ENCODE results near the gene RAB42. TPM values are rescaled to one million over a fixed set of nuclear protein-coding genes. Genes with fewer than 3 reads are reported as not detected.

Gene RAB42
- total RNA-seq, 1 donor from 2014 or later, result 0.34 TPM

DNA sequence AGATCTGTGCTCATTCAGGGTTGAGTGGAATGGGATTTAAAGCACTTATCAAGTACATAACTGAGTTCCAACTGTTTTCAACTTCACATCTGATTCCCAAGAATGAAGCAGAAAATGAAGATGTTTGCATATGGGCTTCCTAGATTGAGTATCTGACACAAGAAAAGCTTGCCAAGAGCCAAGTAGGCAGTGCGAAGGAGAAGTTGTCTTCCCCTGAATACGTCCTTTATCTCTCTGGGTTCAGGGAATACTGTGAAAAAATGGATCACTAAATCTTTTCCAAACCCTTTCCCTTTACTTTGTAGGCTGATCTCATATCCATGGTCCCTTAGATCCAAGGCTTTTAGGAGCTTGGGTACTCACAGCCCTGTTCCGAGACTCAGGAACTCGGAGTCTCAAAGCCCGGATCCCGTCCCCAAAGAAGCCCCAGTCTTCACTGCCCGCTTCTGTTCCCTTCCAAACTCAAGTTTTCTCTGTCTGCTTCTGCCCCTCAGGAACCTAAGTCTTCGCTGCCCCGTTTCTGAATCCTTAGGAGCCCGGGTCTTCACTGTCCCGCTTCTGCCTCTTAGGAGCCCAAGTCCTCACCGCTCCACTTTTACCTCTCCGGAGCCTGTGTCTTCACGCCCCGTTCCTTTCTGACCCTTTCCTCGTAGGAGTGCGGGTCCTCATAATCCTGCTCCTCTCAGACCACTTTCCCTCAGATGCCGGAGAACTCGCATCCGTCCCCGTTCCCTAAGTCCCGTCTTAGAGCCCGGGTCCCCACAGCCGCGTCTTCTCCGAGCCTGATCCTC is 50.2 kb downstream of the RAB42 start:
- Mint-ChIP-seq H3K27me3 (ENCODE audit: low read depth) (no peaks in the 10 kb centered on the region), H3K4me1 (ENCODE audit: low read depth) (peaks cover 33% of the 10 kb centered on the region), H3K9me3 (no peaks in the 10 kb centered on the region), H3K4me3 (ENCODE audit: low read depth) (peak overlapping the region; percentile 99), H3K27ac (peak overlapping the region; percentile 97), H3K36me3 (ENCODE audit: low read depth) (peaks cover 9% of the 10 kb centered on the region)
- DNase-seq (ENCODE audit: low spot score), result no peak
- intact Hi-C loops (cut with micrococcal nuclease), result loop anchor here (2.0 to 5.0 kb wide), 3 partner anchors 245 to 539 kb away; partner anchors contain the start of genes PHACTR4 and SRSF4

DNA sequence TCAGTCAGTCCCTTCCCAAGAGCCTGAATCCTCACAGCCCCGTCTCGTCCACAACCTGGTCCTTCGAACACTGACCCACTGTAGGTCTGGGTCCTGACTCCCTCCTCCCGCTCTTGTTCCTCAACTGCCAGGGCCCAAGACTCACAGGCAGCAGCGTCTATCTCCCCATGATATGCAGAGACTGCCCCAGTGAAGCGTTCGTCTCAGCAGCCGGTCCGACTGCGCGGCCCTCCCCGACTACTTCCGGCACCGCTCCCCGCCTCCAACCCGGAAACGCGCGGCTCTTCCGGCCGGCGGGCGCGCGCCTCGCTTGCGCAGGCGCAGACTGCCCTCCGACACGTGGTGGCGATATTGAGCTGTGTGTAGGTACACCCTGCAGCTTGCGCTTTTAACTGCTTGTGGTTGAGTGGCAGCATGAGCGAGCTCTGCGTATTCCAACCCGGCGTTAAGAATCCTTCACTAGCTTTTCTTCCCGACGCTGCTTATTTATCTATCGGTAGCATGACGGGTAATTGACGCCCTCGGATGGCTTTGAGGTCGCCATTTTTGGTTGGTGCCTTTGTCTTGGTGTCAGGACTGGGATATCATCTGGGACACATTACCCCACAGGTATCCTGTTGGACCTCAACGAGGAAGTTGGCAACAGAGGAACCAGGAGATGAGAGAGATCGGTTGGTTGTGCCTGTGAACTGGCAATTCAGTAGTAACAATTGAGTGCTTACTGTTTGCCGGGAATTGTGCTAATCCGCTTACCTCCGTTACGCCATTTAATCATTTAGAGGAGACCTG is 51.0 kb downstream of the RAB42 start, which contains the start of gene TAF12:
TAF12 (minus strand) TSS at position 221 of the 789 bp plus-strand sequence. CDS start 20,986 bp downstream, outside the sequence.
- Mint-ChIP-seq H3K4me3 (ENCODE audit: low read depth) (peak within 1 kb of the TSS; percentile 99), H3K36me3 (ENCODE audit: low read depth) (peaks cover 9% of the 10 kb centered on the region), H3K4me1 (ENCODE audit: low read depth) (peaks cover 37% of the 10 kb centered on the region), H3K9me3 (no peaks in the 10 kb centered on the region), H3K27me3 (ENCODE audit: low read depth) (no peaks in the 10 kb centered on the region), H3K27ac (peak within 1 kb of the TSS; percentile 97)
- DNase-seq (ENCODE audit: low spot score), result peak; percentile 88
- intact Hi-C loops (cut with micrococcal nuclease), result loop anchor here (1.0 to 5.0 kb wide), 5 partner anchors 62 to 538 kb away; partner anchors contain the start of genes PHACTR4, SRSF4 and YTHDF2

DNA sequence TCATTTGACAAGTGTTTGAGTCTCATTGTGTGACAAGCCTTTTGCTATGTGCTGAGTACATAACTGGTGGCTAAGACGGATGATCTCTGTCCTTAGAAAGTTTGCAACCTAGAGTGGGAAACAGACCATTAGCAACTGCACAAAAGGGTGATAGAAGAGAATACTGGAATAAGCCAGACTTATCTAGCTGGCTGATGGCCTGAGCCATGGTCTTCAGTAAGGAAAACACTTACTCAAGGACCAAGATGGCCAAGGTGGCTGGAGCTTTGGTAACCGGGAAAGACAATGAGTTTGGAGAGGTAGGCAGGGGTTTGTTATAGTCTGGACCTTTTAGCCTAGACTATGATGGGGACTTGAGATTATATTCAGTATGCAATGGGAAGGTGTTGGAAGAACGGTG is 52.4 kb downstream of the RAB42 start:
- Mint-ChIP-seq H3K27ac (peak overlapping the region; percentile 97), H3K4me1 (ENCODE audit: low read depth) (peaks cover 43% of the 10 kb centered on the region), H3K27me3 (ENCODE audit: low read depth) (no peaks in the 10 kb centered on the region), H3K4me3 (ENCODE audit: low read depth) (peak overlapping the region; percentile 99), H3K36me3 (ENCODE audit: low read depth) (peaks cover 9% of the 10 kb centered on the region), H3K9me3 (no peaks in the 10 kb centered on the region)
- intact Hi-C loops (cut with micrococcal nuclease), result loop anchor here (5.0 kb wide), 1 partner anchor 243 kb away; no protein-coding TSS in a partner anchor
- no peak for DNase-seq (ENCODE audit: low spot score)

Other genes starting within 250 kb of the RAB42 start
- 30.2 and 32.1 TPM in 2 replicates for gene PHACTR4, start 222.5 kb upstream of the RAB42 start, total RNA-seq
- gene RCC1, start 86.2 kb upstream of the RAB42 start, total RNA-seq, result 128 and 136 TPM in 2 replicates
- gene TRNAU1AP, start 39.2 kb upstream of the RAB42 start, total RNA-seq, result 49.4 and 55.4 TPM in 2 replicates
- gene TAF12, start 50.8 kb downstream of the RAB42 start, total RNA-seq, result 30.8 and 32.0 TPM in 2 replicates
- not detected in 2 replicates for gene RNU11, start 56.3 kb downstream of the RAB42 start, total RNA-seq
- 24.8 and 26.0 TPM in 2 replicates for gene GMEB1, start 76.5 kb downstream of the RAB42 start, total RNA-seq
- 88.2 and 98.4 TPM in 2 replicates for gene YTHDF2, start 144.7 kb downstream of the RAB42 start, total RNA-seq
- gene OPRD1, start 219.9 kb downstream of the RAB42 start, total RNA-seq, result not detected in 2 replicates

Data from activated T-helper 2 cell treated with anti-CD3 and anti-CD28 coated beads, Interferon-gamma antibody, Interleukin-2, Interleukin-4, amounts not matched to agents 10 μg/mL and 5 μg/mL and 100 μg/mL, durations not matched to agents 14 hours and 24 hours and 36 hours (primary cell).